ENCODE results near the gene PGAP3. TPM values are rescaled to one million over a fixed set of nuclear protein-coding genes. Genes with fewer than 3 reads are reported as not detected.

PGAP3 gene
- polyA plus RNA-seq, 6 donors from 2014 or later = 7.2 to 18.2 (median 9.1) TPM

- H3K27me3 Mint-ChIP-seq = peaks cover 0 to 8% (median 0%) of the 10 kb centered on the region in 3 donors
- peaks cover 0 to 9% of the 10 kb centered on the region in 2 donors for H3K36me3 Mint-ChIP-seq
- no peak for DNase-seq
- peaks cover 38 to 76% (median 50%) of the 10 kb centered on the region in 3 donors for H3K4me1 Mint-ChIP-seq
- peak overlapping the region in 1 of 6 donors; percentile 52 for H3K27ac Mint-ChIP-seq
- ATAC-seq (ENCODE audit: low read depth in 2 of 2) = no peak
- H3K9me3 Mint-ChIP-seq = no peaks in the 10 kb centered on the region
- H3K4me3 Mint-ChIP-seq = no peak overlapping the region
Measured at GRCh38 chr17:39662551-39663339, 25.1 kb downstream of the PGAP3 start.

GRCh38 chr17:39661744-39662541 lies 25.9 kb downstream of the PGAP3 start:
- Mint-ChIP-seq H3K4me1 (peaks cover 41 to 73% (median 52%) of the 10 kb centered on the region in 3 donors), H3K4me3 (peak overlapping the region in 5 of 8 donors; percentile 34 to 80 (median 52)), H3K9me3 (no peaks in the 10 kb centered on the region), H3K27me3 (peaks cover 0 to 6% (median 0%) of the 10 kb centered on the region in 3 donors), H3K27ac (peak overlapping the region in 3 of 6 donors; percentile 52 to 79 (median 59)), H3K36me3 (peaks cover 0 to 9% of the 10 kb centered on the region in 2 donors)
- DNase-seq (no peak), ATAC-seq (ENCODE audit: low read depth in 2 of 2) (no peak)

DNA sequence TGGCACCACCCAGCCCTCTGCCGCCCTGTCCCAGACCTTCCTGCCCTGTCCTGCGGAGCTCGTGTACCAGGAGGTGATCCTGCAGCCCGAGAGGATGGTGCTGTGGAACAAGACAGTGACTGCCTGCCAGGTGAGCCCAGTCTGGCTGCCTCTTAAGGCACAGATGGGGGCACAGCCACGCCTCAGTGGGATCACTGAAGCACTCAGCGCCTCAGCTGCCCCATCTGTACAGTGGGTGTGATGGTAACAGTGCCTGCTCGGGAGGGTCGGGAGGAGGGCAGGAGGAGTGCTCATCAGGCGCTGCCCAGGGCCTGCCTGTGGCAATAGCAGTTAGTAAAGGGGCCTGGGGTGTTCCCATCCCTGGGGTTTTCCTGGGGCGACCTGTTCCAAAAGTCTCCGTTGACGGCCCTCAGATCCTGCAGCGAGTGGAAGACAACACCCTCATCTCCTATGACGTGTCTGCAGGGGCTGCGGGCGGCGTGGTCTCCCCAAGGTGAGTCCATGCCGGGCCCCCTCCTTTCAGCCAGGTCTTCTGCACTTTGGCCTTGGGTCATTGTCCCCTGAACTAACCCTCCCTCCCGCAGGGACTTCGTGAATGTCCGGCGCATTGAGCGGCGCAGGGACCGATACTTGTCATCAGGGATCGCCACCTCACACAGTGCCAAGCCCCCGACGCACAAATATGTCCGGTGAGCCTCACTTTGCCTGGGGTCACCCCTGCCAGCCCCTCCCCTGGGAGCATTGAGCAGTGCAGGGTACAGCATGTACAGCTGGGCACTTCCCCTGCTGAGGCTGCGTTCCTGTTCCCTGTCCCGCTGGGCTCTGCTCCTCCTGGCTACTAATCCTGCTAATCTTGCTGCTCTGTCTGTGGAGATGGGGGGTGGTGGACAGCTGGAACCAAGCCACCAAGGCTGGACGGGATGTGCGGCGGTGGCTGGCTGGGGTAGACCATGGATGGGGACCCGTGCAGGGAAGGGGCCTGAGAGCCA lies 27.2 kb downstream of the PGAP3 start:
- no peak for DNase-seq
- no peaks in the 10 kb centered on the region for H3K27me3 Mint-ChIP-seq
- H3K9me3 Mint-ChIP-seq = no peaks in the 10 kb centered on the region
- H3K36me3 Mint-ChIP-seq = peaks cover 0 to 11% of the 10 kb centered on the region in 2 donors
- peak overlapping the region in 5 of 8 donors; percentile 52 to 85 (median 62) for H3K4me3 Mint-ChIP-seq
- H3K4me1 Mint-ChIP-seq = peaks cover 42 to 65% (median 52%) of the 10 kb centered on the region in 3 donors
- ATAC-seq (ENCODE audit: low read depth in 2 of 2) = no peak
- H3K27ac Mint-ChIP-seq = peak overlapping the region; percentile 64 to 95 (median 80)

- H3K27ac Mint-ChIP-seq = peak overlapping the region in 5 of 6 donors; percentile 79 to 96 (median 93)
- no peaks in the 10 kb centered on the region for H3K27me3 Mint-ChIP-seq
- peak overlapping the region; percentile 53 to 87 (median 80) for H3K4me3 Mint-ChIP-seq
- peaks cover 42 to 69% (median 59%) of the 10 kb centered on the region in 3 donors for H3K4me1 Mint-ChIP-seq
- no peaks in the 10 kb centered on the region for H3K9me3 Mint-ChIP-seq
- DNase-seq (no peak), ATAC-seq (ENCODE audit: low read depth in 2 of 2) (no peak)
- peaks cover 0 to 15% of the 10 kb centered on the region in 2 donors for H3K36me3 Mint-ChIP-seq
Measured at GRCh38 chr17:39660011-39660360, 27.9 kb downstream of the PGAP3 start.

- peaks cover 45 to 64% (median 64%) of the 10 kb centered on the region in 3 donors for H3K4me1 Mint-ChIP-seq
- ATAC-seq (ENCODE audit: low read depth in 2 of 2) (peak; percentile 82 to 85), DNase-seq (peak; percentile 39)
- peaks cover 0 to 15% of the 10 kb centered on the region in 2 donors for H3K36me3 Mint-ChIP-seq
- peak overlapping the region; percentile 53 to 87 (median 80) for H3K4me3 Mint-ChIP-seq
- no peaks in the 10 kb centered on the region for H3K27me3 Mint-ChIP-seq
- peak overlapping the region; percentile 79 to 96 (median 91) for H3K27ac Mint-ChIP-seq
- no peaks in the 10 kb centered on the region for H3K9me3 Mint-ChIP-seq
Measured at GRCh38 chr17:39659279-39660010, 28.4 kb downstream of the PGAP3 start.

- peak overlapping the region; percentile 33 to 96 (median 88) for H3K27ac Mint-ChIP-seq
- H3K36me3 Mint-ChIP-seq = peaks cover 0 to 15% of the 10 kb centered on the region in 2 donors
- H3K27me3 Mint-ChIP-seq = no peaks in the 10 kb centered on the region
- H3K9me3 Mint-ChIP-seq = no peaks in the 10 kb centered on the region
- no peak for ATAC-seq (ENCODE audit: low read depth in 2 of 2)
- H3K4me3 Mint-ChIP-seq = peak overlapping the region in 6 of 8 donors; percentile 15 to 87 (median 71)
- DNase-seq = no peak
- H3K4me1 Mint-ChIP-seq = peaks cover 48 to 68% (median 66%) of the 10 kb centered on the region in 3 donors
Measured at GRCh38 chr17:39658760-39659159, 29.1 kb downstream of the PGAP3 start.

- H3K27ac Mint-ChIP-seq = peak overlapping the region in 5 of 6 donors; percentile 58 to 96 (median 82)
- no peak for DNase-seq
- ATAC-seq (ENCODE audit: low read depth in 2 of 2) = no peak
- H3K4me1 Mint-ChIP-seq = peaks cover 52 to 72% (median 70%) of the 10 kb centered on the region in 3 donors
- no peaks in the 10 kb centered on the region for H3K9me3 Mint-ChIP-seq
- peaks cover 0 to 15% of the 10 kb centered on the region in 2 donors for H3K36me3 Mint-ChIP-seq
- peak overlapping the region in 4 of 8 donors; percentile 1 to 44 (median 12) for H3K4me3 Mint-ChIP-seq
- H3K27me3 Mint-ChIP-seq = no peaks in the 10 kb centered on the region
Measured at GRCh38 chr17:39658346-39658745, 29.5 kb downstream of the PGAP3 start.

DNA sequence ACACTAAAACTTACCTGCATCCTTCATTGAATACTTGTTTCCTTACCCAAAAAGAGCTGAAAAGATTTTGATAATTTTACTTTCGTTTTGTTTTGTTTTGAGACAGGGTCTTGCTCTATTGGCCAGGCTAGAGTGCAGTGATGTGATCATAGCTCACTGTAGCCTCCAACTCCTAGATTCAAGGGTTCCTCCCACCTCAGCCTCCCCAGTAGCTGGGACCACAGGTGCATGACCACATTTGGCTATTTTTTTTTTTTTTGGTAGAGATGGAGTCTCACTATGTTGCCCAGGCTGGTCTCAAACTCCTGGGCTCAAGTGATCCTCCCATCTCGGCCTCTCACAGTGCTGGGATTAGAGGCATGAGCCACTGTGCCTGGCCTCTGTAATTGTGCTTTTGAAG lies 32.8 kb downstream of the PGAP3 start:
- H3K36me3 Mint-ChIP-seq = peaks cover 0 to 10% of the 10 kb centered on the region in 2 donors
- no peak overlapping the region for H3K4me3 Mint-ChIP-seq
- H3K9me3 Mint-ChIP-seq = no peaks in the 10 kb centered on the region
- peaks cover 60 to 73% (median 71%) of the 10 kb centered on the region in 3 donors for H3K4me1 Mint-ChIP-seq
- no peak for DNase-seq
- peak overlapping the region in 3 of 6 donors; percentile 33 to 76 (median 47) for H3K27ac Mint-ChIP-seq
- H3K27me3 Mint-ChIP-seq = no peaks in the 10 kb centered on the region
- ATAC-seq (ENCODE audit: low read depth in 2 of 2) = no peak

DNA sequence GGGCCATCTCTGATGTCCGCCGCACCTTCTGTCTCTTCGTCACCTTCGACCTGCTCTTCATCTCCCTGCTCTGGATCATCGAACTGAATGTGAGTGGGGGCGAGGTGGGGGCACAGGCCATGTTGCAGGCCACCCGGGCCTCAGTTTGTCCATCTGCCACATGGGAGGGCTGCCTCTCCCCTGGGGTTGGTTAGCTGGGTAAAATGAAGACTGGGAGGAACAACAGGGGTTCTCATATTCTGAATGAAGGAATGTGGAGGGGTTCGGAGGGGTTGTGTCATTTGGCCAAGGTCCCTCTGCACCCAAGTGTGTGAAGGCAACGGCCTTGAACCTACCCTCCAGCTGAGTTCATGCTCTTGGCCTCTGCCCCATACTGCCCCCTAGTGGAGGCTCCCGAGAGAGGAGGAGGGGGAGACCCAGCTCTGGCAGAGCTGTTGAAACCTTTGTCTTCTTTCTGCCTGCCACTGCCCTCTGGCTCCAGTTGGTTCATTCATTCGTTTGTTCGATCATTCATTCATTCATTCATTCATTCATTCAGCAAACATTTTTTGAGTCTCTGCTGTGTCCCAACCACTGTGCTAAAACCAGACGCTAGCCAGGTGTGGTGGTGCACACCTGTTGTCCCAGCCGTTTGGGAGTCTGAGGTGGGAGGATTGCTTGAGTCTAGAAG lies 34.1 kb downstream of the PGAP3 start:
- no peak overlapping the region for H3K4me3 Mint-ChIP-seq
- peaks cover 0 to 12% of the 10 kb centered on the region in 2 donors for H3K36me3 Mint-ChIP-seq
- H3K27me3 Mint-ChIP-seq = no peaks in the 10 kb centered on the region
- no peaks in the 10 kb centered on the region for H3K9me3 Mint-ChIP-seq
- DNase-seq (peak; percentile 59), ATAC-seq (ENCODE audit: low read depth in 2 of 2) (peak; percentile 72 to 79)
- peak overlapping the region in 2 of 6 donors; percentile 72 to 86 for H3K27ac Mint-ChIP-seq
- H3K4me1 Mint-ChIP-seq = peaks cover 54 to 67% (median 63%) of the 10 kb centered on the region in 3 donors

GRCh38 chr17:39653316-39653661 lies 34.6 kb downstream of the PGAP3 start:
- no peaks in the 10 kb centered on the region for H3K9me3 Mint-ChIP-seq
- H3K36me3 Mint-ChIP-seq = peaks cover 0 to 12% of the 10 kb centered on the region in 2 donors
- H3K27ac Mint-ChIP-seq = peak overlapping the region in 2 of 6 donors; percentile 29 to 86
- no peaks in the 10 kb centered on the region for H3K27me3 Mint-ChIP-seq
- no peak for DNase-seq
- H3K4me3 Mint-ChIP-seq = no peak overlapping the region
- no peak for ATAC-seq (ENCODE audit: low read depth in 2 of 2)
- H3K4me1 Mint-ChIP-seq = peaks cover 52 to 65% (median 61%) of the 10 kb centered on the region in 3 donors

DNA sequence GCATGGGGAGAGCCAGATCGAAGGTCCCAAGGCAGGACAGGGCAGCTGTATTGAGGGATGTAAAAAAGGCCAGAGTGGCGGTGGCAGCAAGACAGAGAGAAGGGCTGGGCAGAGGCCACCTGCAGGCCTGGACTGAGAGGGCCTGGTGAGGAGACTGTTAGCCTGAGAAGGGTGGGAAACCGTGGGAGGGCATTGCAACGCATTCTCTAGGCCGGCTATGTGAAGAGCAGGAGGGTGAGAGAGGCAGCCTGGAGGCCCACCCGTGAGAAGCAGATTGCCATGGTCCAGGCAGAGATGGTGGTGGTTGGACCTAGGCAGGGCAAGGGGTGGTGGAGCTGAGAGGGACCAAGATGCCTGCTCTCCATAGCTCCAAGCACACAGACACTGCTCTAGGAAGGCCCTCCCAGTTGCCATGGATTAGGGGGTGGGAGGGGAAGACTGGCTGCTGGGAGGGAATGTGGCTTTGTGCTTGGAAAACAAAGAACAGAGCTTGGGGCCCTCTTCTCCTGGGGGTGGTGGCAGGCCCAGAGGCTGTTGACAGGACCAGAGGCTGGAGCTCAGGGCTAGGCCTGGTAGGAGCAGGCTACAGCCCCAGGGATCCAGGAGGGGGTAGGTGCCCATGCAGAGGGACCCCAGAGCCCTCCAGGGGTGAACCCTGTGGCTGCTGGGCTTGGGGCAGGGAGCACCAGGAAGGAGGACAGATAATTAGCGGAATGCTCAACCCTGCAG lies 35.1 kb downstream of the PGAP3 start:
- Mint-ChIP-seq H3K4me1 (peaks cover 47 to 60% (median 55%) of the 10 kb centered on the region in 3 donors), H3K27me3 (no peaks in the 10 kb centered on the region), H3K4me3 (no peak overlapping the region), H3K27ac (peak overlapping the region in 3 of 6 donors; percentile 28 to 88 (median 29)), H3K36me3 (peaks cover 0 to 12% of the 10 kb centered on the region in 2 donors), H3K9me3 (no peaks in the 10 kb centered on the region)
- DNase-seq (no peak), ATAC-seq (ENCODE audit: low read depth in 2 of 2) (no peak)
